SH-SY5Y (cell line): ENCODE results near the gene PXDC1.

Experiments used
- GATA2 ChIP-seq: IDR thresholded peaks from 2 replicates; pipeline ENCODE4 v1.6.1; 2011; ENCODE audit warnings: mild to moderate bottlenecking, low read depth, low read length
- GATA3 ChIP-seq: IDR thresholded peaks from 2 replicates; pipeline ENCODE4 v1.6.1; 2011; ENCODE audit warnings: low read depth, mild to moderate bottlenecking, low read length, moderate library complexity

The PXDC1 gene

DNA sequence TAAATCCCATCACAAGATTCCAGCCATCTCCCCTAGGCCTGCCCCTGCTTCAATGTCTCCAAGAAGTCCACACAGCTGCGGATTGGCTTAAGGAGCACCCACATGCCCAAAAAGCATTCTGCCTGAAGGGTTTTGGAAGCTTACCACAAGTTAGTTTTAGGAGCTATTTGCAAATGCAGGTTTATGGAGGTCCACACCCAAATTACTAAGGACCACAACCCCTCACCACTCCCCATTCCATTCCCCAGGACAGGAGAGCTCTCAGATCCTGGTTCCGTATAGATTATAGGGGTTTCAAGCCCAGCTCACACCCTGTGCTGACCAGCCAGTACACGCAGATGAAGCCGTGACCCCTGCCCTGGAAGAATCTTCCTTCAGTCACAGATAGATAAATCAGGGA is 24.3 kb upstream of the PXDC1 start:
- TF ChIP-seq GATA3 (no peak), GATA2 (no peak)

DNA sequence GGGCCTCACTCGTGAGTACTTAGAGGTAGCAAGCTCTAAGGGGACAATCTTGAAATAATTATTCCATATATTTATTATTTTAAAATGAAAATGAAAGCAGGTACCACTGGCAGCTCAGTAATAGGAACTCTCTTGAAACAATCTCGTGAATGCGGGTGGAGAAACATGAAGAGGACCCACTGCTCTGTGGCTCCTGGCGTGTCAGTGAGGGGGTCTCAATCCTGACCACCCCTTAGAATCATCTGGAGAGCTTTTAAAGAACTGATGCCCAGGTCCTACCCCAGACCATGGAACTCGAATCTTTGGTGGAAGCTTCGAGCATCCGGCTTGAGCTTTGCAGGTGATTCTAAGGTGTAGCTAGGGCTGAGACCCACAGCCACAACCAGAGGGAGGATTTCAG is 23.9 kb upstream of the PXDC1 start:
- TF ChIP-seq GATA2 (no peak), GATA3 (no peak)

DNA sequence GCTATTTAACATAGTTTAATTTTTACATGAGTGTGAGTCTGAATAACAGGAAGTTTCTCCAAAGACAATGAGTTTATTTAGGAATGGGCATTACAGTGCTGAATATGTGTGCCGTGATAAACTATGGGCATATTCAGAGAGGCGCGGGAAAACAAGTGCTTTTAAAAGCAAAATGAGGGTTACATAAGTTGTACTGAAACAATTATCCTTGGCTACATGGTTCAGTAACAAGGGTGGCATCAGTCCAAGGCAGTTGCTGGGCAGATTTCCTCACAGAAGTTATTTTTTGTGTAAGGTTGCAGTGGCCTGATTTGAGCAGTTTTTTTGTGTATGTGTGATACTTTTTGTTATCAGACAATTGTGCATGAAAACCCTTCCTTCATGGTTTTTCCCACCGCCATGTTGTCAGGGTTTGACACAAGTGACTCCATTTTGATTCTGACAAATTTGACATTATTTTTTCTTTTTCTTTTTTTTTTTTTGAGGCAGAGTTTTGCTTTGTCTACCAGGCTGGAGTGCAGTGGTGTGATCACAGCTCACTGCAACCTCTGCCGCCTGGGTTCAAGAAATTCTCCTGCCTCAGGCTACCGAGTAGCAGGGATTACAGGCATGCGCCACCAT is 22.3 kb upstream of the PXDC1 start:
- TF ChIP-seq GATA2, result no peak
- TF ChIP-seq GATA3, result no peak

DNA sequence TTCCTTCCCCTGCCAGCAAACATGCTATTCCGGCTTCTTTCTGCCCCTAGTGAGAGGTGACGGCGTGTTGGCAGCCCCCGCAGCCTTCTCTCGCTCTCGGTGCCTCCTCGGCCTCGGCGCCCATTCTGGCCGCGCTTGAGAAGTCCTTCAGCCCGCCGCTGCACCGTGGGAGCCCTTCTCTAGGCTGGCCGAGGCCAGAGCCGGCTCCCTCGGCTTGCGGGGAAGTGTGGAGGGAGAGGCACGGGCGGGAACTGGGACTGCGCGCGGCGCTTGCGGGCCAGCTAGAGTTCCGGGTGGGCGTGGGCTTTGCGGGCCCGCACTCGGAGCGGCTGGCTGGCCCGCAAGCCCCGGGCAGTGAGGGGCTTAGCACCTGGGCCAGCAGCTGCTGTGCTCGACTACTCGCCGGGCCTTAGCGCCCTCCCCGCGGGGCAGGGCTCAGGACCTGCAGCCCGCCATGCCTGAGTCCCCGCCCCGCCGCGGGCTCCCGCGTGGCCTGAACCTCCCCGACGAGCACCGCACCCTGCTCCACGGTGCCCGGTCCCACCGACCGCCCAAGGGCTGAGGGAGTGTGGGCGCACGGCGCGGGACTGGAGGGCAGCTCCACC is 20.0 kb upstream of the PXDC1 start:
- TF ChIP-seq GATA3 (no peak), GATA2 (no peak)

DNA sequence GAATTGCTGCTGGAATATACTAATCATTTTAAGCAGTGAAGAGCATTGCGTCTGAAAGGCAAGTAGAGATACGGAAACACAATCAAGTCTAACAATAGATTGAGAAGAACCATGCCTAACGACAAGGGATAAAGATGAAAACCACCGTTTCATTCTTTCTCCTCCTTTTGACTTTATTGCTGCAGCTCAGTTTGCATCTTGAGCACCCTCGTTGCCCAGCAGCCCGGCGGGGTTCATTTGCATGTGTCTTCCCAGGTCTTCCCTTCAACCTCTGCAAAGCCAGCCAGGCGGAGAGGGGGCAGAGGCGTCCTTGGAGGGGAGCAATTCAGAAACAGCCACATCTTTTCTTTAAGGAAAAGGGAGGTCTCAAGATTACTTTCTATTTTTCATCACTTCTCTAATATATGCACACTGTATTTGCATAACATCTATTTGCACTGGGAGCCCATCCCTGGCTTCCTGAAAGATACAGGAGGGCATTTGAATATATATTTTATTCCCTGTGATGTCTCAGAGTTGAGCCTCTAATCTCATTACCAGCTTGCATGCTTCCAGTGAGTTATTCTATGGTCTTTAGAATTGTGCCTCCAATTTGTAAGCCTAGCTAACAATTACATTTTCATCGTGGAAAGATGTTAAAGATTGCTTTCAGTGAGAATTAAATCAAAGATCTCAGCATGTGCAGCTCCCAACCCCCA is 18.7 kb upstream of the PXDC1 start:
- TF ChIP-seq GATA2 (no peak), GATA3 (no peak)

DNA sequence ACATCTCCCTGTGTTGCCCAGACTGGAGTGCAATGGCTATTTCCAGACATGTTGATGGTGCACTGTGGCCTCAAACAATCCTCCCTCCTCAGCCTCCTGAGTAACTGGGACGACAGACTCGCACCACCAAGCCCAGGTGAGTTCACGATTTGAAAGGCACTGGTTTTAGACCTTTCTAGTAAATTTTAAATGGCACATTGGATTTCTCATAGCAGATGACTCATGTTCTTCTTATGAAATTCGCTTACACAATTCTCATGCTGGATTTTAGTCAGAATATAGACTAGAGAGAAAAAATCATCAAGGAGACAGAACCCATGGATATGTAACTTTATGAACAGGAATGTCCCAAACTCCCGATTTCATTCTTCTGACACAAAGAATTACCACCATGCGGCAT is 18.1 kb upstream of the PXDC1 start:
- TF ChIP-seq GATA2 (no peak), GATA3 (no peak)

DNA sequence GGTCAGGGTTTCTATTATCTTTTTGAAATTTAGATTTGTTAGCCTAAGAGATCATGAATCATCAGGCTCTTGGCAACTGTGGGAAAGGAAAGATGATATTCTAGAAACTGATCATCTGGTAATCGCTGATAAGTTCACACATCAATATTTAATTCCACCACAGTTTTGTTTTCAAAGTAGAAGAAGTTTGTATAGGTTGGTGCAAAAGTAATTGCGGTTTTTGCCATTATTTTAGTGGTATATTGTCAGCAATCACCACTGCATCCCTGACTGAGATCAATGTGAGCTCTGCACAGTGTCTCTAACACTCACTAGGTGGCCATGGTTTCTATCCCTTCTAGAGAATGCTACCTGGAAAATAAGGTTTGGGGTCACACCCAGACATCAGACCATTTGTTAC is 17.0 kb upstream of the PXDC1 start:
- TF ChIP-seq GATA3 (no peak), GATA2 (no peak)

DNA sequence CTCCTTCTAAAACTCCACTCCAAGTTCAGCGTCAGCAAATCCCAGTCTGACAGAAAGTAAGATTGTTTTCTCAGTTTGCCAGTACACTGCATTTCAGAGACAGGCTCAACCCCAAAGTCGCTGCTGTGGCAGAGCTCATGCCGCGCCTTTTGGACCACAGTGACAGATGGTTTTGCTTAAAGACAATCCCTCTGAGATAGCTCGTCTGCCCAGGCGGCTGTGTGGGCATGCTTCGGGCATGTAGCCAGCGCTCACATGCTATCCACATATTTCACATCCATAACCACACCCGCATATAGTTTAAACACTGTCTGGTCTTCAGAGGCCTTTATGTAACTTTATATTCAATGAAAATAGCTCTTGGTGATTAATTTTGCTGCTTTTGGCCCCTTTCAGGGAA is 14.7 kb upstream of the PXDC1 start:
- TF ChIP-seq GATA3, result no peak
- no peak for TF ChIP-seq GATA2

DNA sequence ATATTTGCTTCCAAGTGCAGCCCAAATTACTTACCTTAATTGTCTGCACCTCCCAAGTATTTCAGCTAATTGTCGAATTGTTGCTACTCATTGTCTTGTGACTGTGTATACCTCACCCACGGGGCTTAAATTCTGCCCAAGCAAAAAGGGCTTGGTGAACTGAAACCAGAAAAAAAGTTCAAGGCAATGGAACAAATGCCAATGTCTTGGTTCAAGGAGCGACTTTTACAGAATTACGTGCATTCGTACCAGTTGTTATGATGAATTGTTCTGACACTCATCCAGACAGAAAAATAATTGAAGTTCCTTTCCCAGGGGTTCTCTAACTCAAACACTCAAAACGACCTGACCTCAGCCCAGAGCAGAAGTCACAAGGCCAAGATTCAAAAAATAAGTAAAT is 13.9 kb upstream of the PXDC1 start:
- TF ChIP-seq GATA3 (no peak), GATA2 (no peak)

DNA sequence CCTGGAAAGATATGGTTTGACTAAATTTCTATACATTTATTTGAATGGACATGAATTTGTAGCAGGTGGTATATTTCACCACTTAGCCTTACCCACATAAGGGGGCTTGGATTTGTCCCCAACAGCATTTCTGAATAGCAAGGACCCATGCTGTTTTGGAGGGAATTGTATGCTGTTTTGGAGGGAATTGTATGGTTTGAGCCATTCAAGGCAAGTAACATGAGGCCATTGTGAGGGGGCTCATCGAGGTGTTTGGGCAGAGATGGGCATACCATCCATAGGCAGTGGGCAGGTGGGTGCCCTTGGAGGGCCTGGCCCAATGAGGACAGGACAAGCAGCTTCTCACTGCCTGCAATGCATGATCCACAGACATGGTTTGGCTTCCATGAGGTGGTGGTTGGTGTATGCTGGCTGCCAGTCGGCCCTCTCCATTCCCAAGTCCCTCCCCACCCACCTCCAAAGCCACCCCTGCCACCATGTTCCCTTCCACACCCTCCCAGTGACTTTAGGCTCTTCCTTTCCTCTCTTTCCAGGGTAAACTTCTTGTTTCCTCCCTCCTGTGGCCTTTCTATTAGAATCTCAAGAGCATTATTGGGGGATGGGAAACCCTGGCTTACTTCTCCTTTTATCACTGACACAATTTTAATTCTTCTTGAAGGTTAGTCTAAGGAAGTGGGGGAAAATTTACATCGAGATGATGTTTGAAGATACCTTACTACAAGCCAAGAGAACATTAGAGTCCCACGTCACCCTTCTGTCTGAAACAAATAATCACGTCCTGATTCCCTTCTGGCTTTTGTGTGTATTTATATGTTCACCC is 13.2 kb upstream of the PXDC1 start:
- no peak for TF ChIP-seq GATA3
- no peak for TF ChIP-seq GATA2

DNA sequence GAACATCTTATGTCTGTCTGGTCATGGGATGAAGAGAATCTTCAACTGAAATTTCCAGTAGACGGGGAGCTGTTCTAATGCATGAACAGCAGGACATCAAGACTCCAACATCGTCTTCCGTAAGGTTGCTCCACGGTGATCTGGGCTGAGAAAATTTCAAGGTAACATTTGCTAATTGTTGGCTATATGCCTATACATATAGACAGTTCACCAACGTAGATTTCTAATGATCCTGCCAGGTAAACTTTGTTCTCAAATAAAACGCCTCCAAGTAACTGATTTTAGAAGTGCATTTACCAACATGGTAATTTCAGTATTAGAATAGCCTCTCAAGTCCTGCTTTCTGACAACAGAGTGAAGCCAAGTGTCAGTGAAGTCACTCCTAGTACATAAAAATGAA is 11.3 kb upstream of the PXDC1 start:
- no peak for TF ChIP-seq GATA2
- TF ChIP-seq GATA3, result no peak

DNA sequence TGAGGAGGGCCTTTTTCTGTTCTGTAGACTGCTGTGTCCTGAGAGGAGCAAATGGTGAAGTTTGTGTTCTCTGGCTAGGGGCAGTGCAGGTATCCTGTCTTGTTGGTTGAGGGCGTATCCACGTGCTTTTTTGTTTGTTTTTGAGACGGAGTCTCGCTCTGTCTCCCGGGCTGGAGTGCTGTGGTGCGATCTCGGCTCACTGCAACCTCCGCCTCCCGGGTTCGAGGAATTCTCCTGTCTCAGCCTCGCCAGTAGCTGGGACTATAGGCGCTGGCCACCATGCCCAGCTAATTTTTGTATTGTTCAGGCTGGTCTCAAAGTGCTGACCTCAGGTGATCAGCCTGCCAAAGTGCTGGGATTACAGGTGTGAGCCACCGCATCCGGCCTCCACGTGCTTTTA is 10.8 kb upstream of the PXDC1 start:
- TF ChIP-seq GATA2 (no peak), GATA3 (no peak)

DNA sequence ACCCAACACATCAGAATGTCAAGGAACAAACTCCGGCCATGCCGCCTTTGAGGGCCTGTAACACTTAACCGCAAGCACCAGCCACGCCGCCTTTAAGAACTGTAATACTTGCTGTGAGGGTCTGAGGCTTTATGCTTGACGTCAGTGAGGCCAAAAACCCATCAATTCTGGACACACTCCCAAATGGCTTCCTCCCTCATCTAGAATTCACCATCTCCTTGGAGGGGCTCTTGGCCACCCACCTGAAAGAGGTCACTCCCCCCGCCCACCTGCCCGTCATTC is 10.4 kb upstream of the PXDC1 start:
- TF ChIP-seq GATA2 (no peak), GATA3 (no peak)

DNA sequence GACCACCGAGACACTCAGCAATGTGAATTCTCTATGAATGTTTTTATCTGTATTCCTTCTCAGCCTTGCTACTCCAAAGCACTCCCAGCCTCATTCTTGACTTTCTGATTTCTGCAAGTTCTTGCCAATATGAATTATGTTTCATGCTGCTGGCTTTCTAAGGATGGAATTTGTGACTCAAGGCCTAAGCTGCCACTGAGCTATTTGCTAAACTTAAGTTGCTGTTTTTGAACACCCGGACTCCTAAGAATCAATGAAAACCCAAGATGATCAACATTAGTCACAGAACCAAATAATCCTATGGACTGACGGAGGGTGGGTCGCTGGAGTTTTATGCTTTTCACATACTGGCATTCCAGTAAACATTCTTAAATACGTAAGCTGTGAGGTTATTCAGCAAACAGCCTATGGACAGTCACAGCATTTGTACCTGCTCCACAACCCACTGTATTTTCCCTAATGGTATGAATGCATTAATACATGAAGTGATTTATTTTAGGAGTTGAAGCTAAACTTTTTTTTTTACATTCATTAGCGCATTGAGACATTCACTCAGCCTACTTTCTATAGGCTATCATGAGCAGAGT is 8.2 kb upstream of the PXDC1 start:
- TF ChIP-seq GATA3, result no peak
- no peak for TF ChIP-seq GATA2

DNA sequence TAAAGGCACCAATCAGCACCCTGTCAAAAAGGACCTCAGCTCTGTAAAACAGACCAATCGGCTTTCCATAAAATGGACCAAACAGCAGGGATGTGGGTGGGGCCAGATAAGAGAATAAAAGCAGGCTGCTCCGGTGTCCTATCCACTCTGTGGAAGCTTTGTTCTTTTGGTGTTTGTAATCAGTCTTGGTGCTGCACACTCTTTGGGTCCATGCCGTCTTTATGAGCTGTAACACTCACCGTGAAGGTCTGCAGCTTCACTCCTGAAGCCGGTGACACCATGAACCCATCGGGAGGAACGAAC is 7.3 kb upstream of the PXDC1 start:
- TF ChIP-seq GATA3, result no peak
- no peak for TF ChIP-seq GATA2

DNA sequence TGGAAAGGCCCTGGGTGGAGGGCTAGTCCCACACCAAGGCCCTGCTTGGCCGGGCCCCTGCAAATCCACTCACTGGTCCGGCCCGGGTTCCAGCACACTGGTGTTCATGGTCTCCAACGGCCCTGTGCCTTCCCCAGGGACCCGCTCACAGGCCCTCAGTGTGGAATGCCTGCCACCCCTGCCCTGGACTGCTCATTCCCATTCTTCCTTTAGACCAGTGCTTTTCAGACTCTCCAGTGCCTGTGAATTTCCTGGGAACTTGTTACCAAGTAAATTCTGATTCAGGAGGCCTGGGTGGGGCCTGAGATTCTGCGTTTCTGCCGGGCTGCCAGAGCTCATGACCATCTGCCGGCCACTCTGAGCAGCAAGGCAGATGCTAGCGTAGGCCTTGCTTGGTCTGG is 5.7 kb upstream of the PXDC1 start:
- no peak for TF ChIP-seq GATA3
- no peak for TF ChIP-seq GATA2

DNA sequence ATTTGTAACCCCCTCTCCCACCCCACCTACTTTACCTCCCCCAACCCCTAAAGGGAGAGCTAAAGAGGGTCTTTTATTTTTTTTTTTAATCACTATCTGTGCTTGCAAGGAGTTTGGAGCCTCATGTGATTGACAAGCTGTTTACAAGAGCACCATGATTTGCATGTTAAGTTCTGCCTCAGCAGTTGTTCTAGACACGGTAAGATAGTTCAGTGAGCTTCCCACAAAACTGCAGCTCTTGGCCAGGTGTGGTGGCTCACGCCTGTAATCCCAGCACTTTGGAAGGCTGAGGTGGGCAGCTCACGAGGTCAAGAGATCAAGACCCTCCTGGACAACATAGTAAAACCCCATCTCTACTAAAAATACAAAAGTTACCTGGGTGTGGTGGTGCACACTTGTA is 5.0 kb upstream of the PXDC1 start:
- TF ChIP-seq GATA3, result no peak
- no peak for TF ChIP-seq GATA2
